HCT116 (cell line): ENCODE results near the gene PROX1. TPM values are rescaled to one million over a fixed set of nuclear protein-coding genes. Genes with fewer than 3 reads are reported as not detected.

Experiments
- ATAC-seq: fragments of 200-7000 bp; cut with Tn5 transposase; 2 replicates; pipeline ENCODE4 v1.9.1; 2020; ENCODE audit warnings: mild to moderate bottlenecking, moderate library complexity
- BruUV-seq: library from RNA; stranded (reverse); fragments of 400-500 nt; replicated peaks from 2 replicates; lab custom pipeline; 2021; lab: Mats Ljungman, UMichigan
- CTCF ChIA-PET: fragments of 300-600 bp; sonication (Branson Sonifier 250); formaldehyde crosslinking; loops from one replicate; lab custom pipeline; 2021; ENCODE audit warnings: antibody characterized with exemption; lab: Charles Lee
- POLR2A ChIA-PET: fragments of 300-600, 350-600 bp; sonication (Branson Sonifier 250); formaldehyde crosslinking; loops from one replicate; lab custom pipeline; 2021; ENCODE audit warnings: antibody characterized with exemption; lab: Charles Lee
- RAD21 ChIA-PET, 2 experiments: fragments of 300-600 bp; sonication (Branson Sonifier 250); formaldehyde crosslinking; loops; one replicate each; lab custom pipeline; 2023; ENCODE audit warnings: low total read pairs in 2 of 2; ENCODE audit not compliant: uncharacterized antibody in 2 of 2, unreplicated experiment in 2 of 2, low non-redundant PET in 1 of 2; lab: Charles Lee
- DNase-seq: peaks from one replicate; pipeline ENCODE4 v3.0.0-alpha.2; 2010; ENCODE audit warnings: low read depth, low spot score
- H2AFZ ChIP-seq: fragments of 200-600 bp; shearing (Covaris generic), sonication (generic); 2 replicates; pipeline ENCODE4 v1.6.1; 2017; ENCODE audit warnings: low read depth, mixed run types, mixed read lengths, antibody characterized with exemption, low read length; ENCODE audit not compliant: poor library complexity, severe bottlenecking
- H3K27ac ChIP-seq: 2 replicates; pipeline ENCODE4 v1.5.1; 2012; ENCODE audit warnings: low read depth, low read length
- H3K27me3 ChIP-seq: fragments of 200-600 bp; sonication (generic); 2 replicates; pipeline ENCODE4 v1.6.1; 2016; ENCODE audit warnings: mixed run types, low read length, mixed read lengths; ENCODE audit not compliant: insufficient read depth
- H3K36me3 ChIP-seq, 2 experiments: fragments of 200-500 bp in 1 of 2; fragments of 200-600 bp in 1 of 2; sonication (Bioruptor generic) in 1 of 2; sonication (generic) in 1 of 2; 2 replicates each; pipeline versions ENCODE4 v1.5.1 to v1.6.1; 2014 to 2016; ENCODE audit warnings: low read length in 2 of 2, inconsistent platforms in 1 of 2, mixed read lengths in 1 of 2, mixed run types in 1 of 2; ENCODE audit not compliant: insufficient read depth in 2 of 2, control insufficient read depth in 1 of 2
- H3K4me1 ChIP-seq, 2 experiments: fragments of 200-600 bp in 1 of 2; sonication (generic) in 1 of 2; 2 replicates each; pipeline versions ENCODE4 v1.5.1 to v1.6.1; 2012 to 2017; ENCODE audit warnings: low read length in 2 of 2, inconsistent platforms in 1 of 2, mild to moderate bottlenecking in 1 of 2, mixed read lengths in 1 of 2, mixed run types in 1 of 2, moderate library complexity in 1 of 2; ENCODE audit not compliant: insufficient read depth in 2 of 2, control insufficient read depth in 1 of 2
- H3K4me2 ChIP-seq: fragments of 200-600 bp; sonication (generic); 2 replicates; pipeline ENCODE4 v1.6.1; 2017; ENCODE audit warnings: mixed run types, low read length, mixed read lengths
- H3K4me3 ChIP-seq, 2 experiments: fragments of 200-600 bp in 1 of 2; sonication (generic) in 1 of 2; replicated peaks in 1 of 2; 2 replicates each; pipeline ENCODE4 v1.5.1; 2011 to 2016; ENCODE audit warnings: low read length in 2 of 2, control low read depth in 1 of 2, low read depth in 1 of 2, mild to moderate bottlenecking in 1 of 2, mixed read lengths in 1 of 2, mixed run types in 1 of 2
- H3K79me2 ChIP-seq: fragments of 200-600 bp; sonication (generic); 2 replicates; pipeline ENCODE4 v1.6.1; 2017; ENCODE audit warnings: mild to moderate bottlenecking, mixed run types, low read length, moderate library complexity, mixed read lengths; ENCODE audit not compliant: insufficient read depth
- H3K9ac ChIP-seq: fragments of 200-600 bp; sonication (generic); 2 replicates; pipeline ENCODE4 v1.6.1; 2016; ENCODE audit warnings: low read length, mixed read lengths
- H3K9me2 ChIP-seq: fragments of 200-600 bp; sonication (generic), shearing (Covaris generic); 2 replicates; pipeline ENCODE4 v1.6.1; 2017; ENCODE audit warnings: mixed run types, mild to moderate bottlenecking, moderate library complexity; ENCODE audit not compliant: insufficient read depth
- H3K9me3 ChIP-seq, 2 experiments: fragments of 200-500 bp in 1 of 2; fragments of 200-600 bp in 1 of 2; sonication (Bioruptor generic) in 1 of 2; sonication (generic) in 1 of 2; 2 replicates each; pipeline ENCODE4 v1.6.1; 2014 to 2017; ENCODE audit warnings: low read length in 2 of 2, mixed read lengths in 2 of 2, inconsistent platforms in 1 of 2, low read depth in 1 of 2, mild to moderate bottlenecking in 1 of 2, mixed run types in 1 of 2, moderate library complexity in 1 of 2; ENCODE audit not compliant: control insufficient read depth in 1 of 2, insufficient read depth in 1 of 2
- H4K20me1 ChIP-seq: fragments of 200-600 bp; sonication (generic), shearing (Covaris generic); 2 replicates; pipeline ENCODE4 v1.6.1; 2017; ENCODE audit warnings: mixed run types, mild to moderate bottlenecking, moderate library complexity; ENCODE audit not compliant: insufficient read depth
- CBX3 ChIP-seq: IDR thresholded peaks from 2 replicates; pipeline ENCODE4 v1.6.1; 2012; ENCODE audit warnings: low read depth
- EGR1 ChIP-seq: IDR thresholded peaks from 2 replicates; pipeline ENCODE4 v1.6.1; 2012; ENCODE audit warnings: low read depth
- ELF1 ChIP-seq: IDR thresholded peaks from 2 replicates; pipeline ENCODE4 v1.6.1; 2012; ENCODE audit warnings: low read depth, borderline replicate concordance
- EZH2 ChIP-seq: fragments of 200-600 bp; sonication (generic); IDR thresholded peaks from 2 replicates; pipeline ENCODE4 v1.6.1; 2017; ENCODE audit warnings: antibody characterized with exemption, mixed run types
- EZH2phosphoT487 ChIP-seq: fragments of 200-600 bp; IDR thresholded peaks from 2 replicates; pipeline ENCODE4 v1.6.1; 2018; ENCODE audit warnings: antibody characterized with exemption, borderline replicate concordance
- FOSL1 ChIP-seq: IDR thresholded peaks from 2 replicates; pipeline ENCODE4 v1.6.1; 2012; ENCODE audit warnings: low read depth
- JUND ChIP-seq: IDR thresholded peaks from 2 replicates; pipeline ENCODE4 v1.6.1; 2012
- REST ChIP-seq: IDR thresholded peaks from 2 replicates; pipeline ENCODE4 v1.6.1; 2012; ENCODE audit warnings: low read depth
- SIN3A ChIP-seq: IDR thresholded peaks from 2 replicates; pipeline ENCODE4 v1.6.1; 2012; ENCODE audit warnings: low read depth
- SRF ChIP-seq: IDR thresholded peaks from 2 replicates; pipeline ENCODE4 v1.6.1; 2012; ENCODE audit warnings: low read depth
- YY1 ChIP-seq: IDR thresholded peaks from 2 replicates; pipeline ENCODE4 v1.6.1; 2011; ENCODE audit warnings: low read length, low read depth, moderate library complexity, mild to moderate bottlenecking; ENCODE audit not compliant: insufficient replicate concordance; ENCODE audit errors: extremely low read depth
- ZFX ChIP-seq: fragments of 450-650 bp; IDR thresholded peaks from 2 replicates; pipeline ENCODE4 v1.6.1; 2017
- intact Hi-C: fragments of 100-400 bp; cut with micrococcal nuclease; formaldehyde crosslinking; loops from 2 replicates; pipeline ENCODE4 v1.10.0; 2022
- total RNA-seq: library from RNA; stranded (reverse); gene quantifications from one replicate; pipeline ENCODE4 v1.2.1, GENCODE V29; 2021; ENCODE audit not compliant: unreplicated experiment

PROX1 gene
- total RNA-seq, 1 experiment from 2014 or later, result 0.22 TPM

- TF ChIP-seq YY1 (no peak), JUND (no peak), EGR1 (no peak), ZFX (no peak), CBX3 (no peak), FOSL1 (no peak), ELF1 (no peak), EZH2 (no peak), SRF (no peak), SIN3A (no peak), REST (no peak), EZH2phosphoT487 (no peak)
- intact Hi-C loops, result no loop called here
- no peak overlapping the region for H3K9ac ChIP-seq
- H3K79me2 ChIP-seq, result no peaks in the 10 kb centered on the region
- no peaks in the 10 kb centered on the region for H3K36me3 ChIP-seq
- H3K4me1 ChIP-seq, result no peaks in the 10 kb centered on the region
- H4K20me1 ChIP-seq, result no peaks in the 10 kb centered on the region
- RAD21 ChIA-PET, result no interaction called here
- ATAC-seq (no peak), DNase-seq (no peak)
- H3K4me3 ChIP-seq, result no peak overlapping the region
- CTCF ChIA-PET, result no interaction called here
- no peaks in the 10 kb centered on the region for H3K9me3 ChIP-seq
- no peaks in the 10 kb centered on the region for H3K27me3 ChIP-seq
- POLR2A ChIA-PET, result no interaction called here
- BruUV-seq, result no TSS peak
- no peaks in the 10 kb centered on the region for H3K9me2 ChIP-seq
- H3K27ac ChIP-seq, result no peak overlapping the region
- no peak overlapping the region for H3K4me2 ChIP-seq
- no peak overlapping the region for H2AFZ ChIP-seq
Measured at GRCh38 chr1:213982672-213983492, 4.9 kb upstream of the PROX1 start.
